OCI-LY7 (cell line): ENCODE data around the gene CCDC127. TPM values are rescaled to one million over a fixed set of nuclear protein-coding genes. Genes with fewer than 3 reads are reported as not detected.
A peak's percentile ranks its signal among the peaks of the same experiment; 100 is the strongest.

Experiments used
- BruUV-seq: library from RNA; stranded (reverse); fragments of 400-500 nt; replicated peaks from 2 replicates; lab custom pipeline; 2021; lab: Mats Ljungman, UMichigan
- CTCF ChIA-PET: fragments of 300-600 bp; sonication (Branson Sonifier 250); formaldehyde crosslinking; loops from one replicate; lab custom pipeline; 2022; ENCODE audit warnings: antibody characterized with exemption; ENCODE audit not compliant: unreplicated experiment; lab: Charles Lee
- POLR2A ChIA-PET: fragments of 300-600 bp; sonication (Branson Sonifier 250); formaldehyde crosslinking; loops from one replicate; lab custom pipeline; 2022; ENCODE audit warnings: antibody characterized with exemption; lab: Charles Lee
- DNase-seq: peaks from one replicate; pipeline ENCODE4 v3.0.0-alpha.2; 2015; ENCODE audit warnings: low spot score
- H2AFZ ChIP-seq: fragments of 200-600 bp; sonication (generic), shearing (Covaris generic); 2 replicates; pipeline ENCODE4 v1.6.1; 2014; ENCODE audit warnings: mild to moderate bottlenecking, antibody characterized with exemption, low read length, moderate library complexity
- H3K27ac ChIP-seq: fragments of 200-600 bp; sonication (generic); 2 replicates; pipeline ENCODE4 v1.5.1; 2014; ENCODE audit warnings: mixed run types, low read depth, mild to moderate bottlenecking, moderate library complexity, low read length, inconsistent platforms; ENCODE audit not compliant: poor library complexity, severe bottlenecking
- H3K36me3 ChIP-seq: fragments of 200-600 bp; sonication (generic); 2 replicates; pipeline ENCODE4 v1.6.1; 2014; ENCODE audit warnings: mild to moderate bottlenecking, antibody characterized with exemption, low read length, moderate library complexity, mixed read lengths; ENCODE audit not compliant: insufficient read depth
- H3K4me1 ChIP-seq: fragments of 200-600 bp; sonication (generic); 2 replicates; pipeline ENCODE4 v1.5.1; 2014; ENCODE audit warnings: mild to moderate bottlenecking, low read length; ENCODE audit not compliant: insufficient read depth, poor library complexity, severe bottlenecking
- H3K4me2 ChIP-seq: fragments of 200-600 bp; sonication (generic); 2 replicates; pipeline ENCODE4 v1.6.1; 2014; ENCODE audit warnings: mild to moderate bottlenecking, low read length
- H3K4me3 ChIP-seq: fragments of 200-600 bp; sonication (generic); 2 replicates; pipeline ENCODE4 v1.5.1; 2014; ENCODE audit warnings: mild to moderate bottlenecking, low read depth, low read length; ENCODE audit not compliant: poor library complexity, severe bottlenecking
- H3K79me2 ChIP-seq: fragments of 200-600 bp; sonication (generic); 2 replicates; pipeline ENCODE4 v1.6.1; 2016; ENCODE audit warnings: low read depth, mild to moderate bottlenecking, low read length, moderate library complexity, mixed read lengths; ENCODE audit not compliant: insufficient read depth
- H3K9me2 ChIP-seq: fragments of 200-600 bp; sonication (generic); 2 replicates; pipeline ENCODE4 v1.6.1; 2016; ENCODE audit warnings: mild to moderate bottlenecking, low read length, mixed read lengths; ENCODE audit not compliant: insufficient read depth
- H3K9me3 ChIP-seq: fragments of 200-600 bp; sonication (generic); 2 replicates; pipeline ENCODE4 v1.6.1; 2014; ENCODE audit warnings: mild to moderate bottlenecking, mixed run types, low read length, mixed read lengths
- H4K20me1 ChIP-seq: fragments of 200-600 bp; sonication (generic); 2 replicates; pipeline ENCODE4 v1.6.1; 2014; ENCODE audit warnings: mild to moderate bottlenecking, antibody characterized with exemption, low read length, moderate library complexity, mixed read lengths; ENCODE audit not compliant: insufficient read depth
- CTCF ChIP-seq: fragments of 200-600 bp; sonication (generic); conservative IDR thresholded peaks from 2 replicates; pipeline ENCODE4 v1.5.1; 2014; ENCODE audit warnings: mild to moderate bottlenecking, antibody characterized with exemption, low read length, moderate library complexity, mixed read lengths
- EZH2phosphoT487 ChIP-seq: fragments of 200-600 bp; sonication (generic); IDR thresholded peaks from 2 replicates; pipeline ENCODE4 v1.6.1; 2018; ENCODE audit warnings: low read depth, borderline replicate concordance, mild to moderate bottlenecking, mixed run types, antibody characterized with exemption, low read length, moderate library complexity, mixed read lengths
- intact Hi-C: fragments of 100-400 bp; cut with micrococcal nuclease; formaldehyde crosslinking; loops from one replicate; pipeline ENCODE4 v1.10.0; 2022; ENCODE audit not compliant: unreplicated experiment
- total RNA-seq, 2 experiments: library from RNA; depleted of rRNA in 1 of 2; stranded (reverse); fragments of >200 nt in 1 of 2; shearing (Covaris generic) in 1 of 2; gene quantifications; 2 replicates each; pipeline ENCODE4 v1.2.3, GENCODE V29; 2014 to 2022

Gene CCDC127
- total RNA-seq, 2 experiments from 2014 or later = 10.8 to 12.4 TPM

- H3K27ac ChIP-seq = peak overlapping the region; percentile 23
- H2AFZ ChIP-seq = no peak overlapping the region
- H3K79me2 ChIP-seq = peaks cover 4% of the 10 kb centered on the region; the same call in 1 of the 2 replicates
- H3K4me1 ChIP-seq = peaks cover 67% of the 10 kb centered on the region
- POLR2A ChIA-PET = no interaction called here
- no peak for DNase-seq
- no peaks in the 10 kb centered on the region for H3K9me2 ChIP-seq
- H3K4me2 ChIP-seq = no peak overlapping the region
- CTCF ChIA-PET = no interaction called here
- H3K9me3 ChIP-seq = no peaks in the 10 kb centered on the region
- H3K36me3 ChIP-seq = peaks cover 9% of the 10 kb centered on the region
- H3K4me3 ChIP-seq = no peak overlapping the region
- intact Hi-C loops = no loop called here
- TF ChIP-seq CTCF (no peak), EZH2phosphoT487 (no peak)
- no TSS peak for BruUV-seq
- H4K20me1 ChIP-seq = no peaks in the 10 kb centered on the region
Observed at GRCh38 chr5:195401-196160, 22.4 kb downstream of the CCDC127 start.

GRCh38 chr5:194603-195209, 23.2 kb downstream of the CCDC127 start:
- no TSS peak for BruUV-seq
- Histone ChIP-seq H3K27ac (peak overlapping the region; percentile 23), H4K20me1 (no peaks in the 10 kb centered on the region), H2AFZ (no peak overlapping the region), H3K4me1 (peaks cover 67% of the 10 kb centered on the region), H3K9me2 (no peaks in the 10 kb centered on the region), H3K9me3 (no peaks in the 10 kb centered on the region), H3K4me2 (no peak overlapping the region), H3K4me3 (no peak overlapping the region), H3K36me3 (peaks cover 9% of the 10 kb centered on the region), H3K79me2 (no peaks in the 10 kb centered on the region; the same call in 1 of the 2 replicates)
- no peak for DNase-seq
- CTCF ChIA-PET = no interaction called here
- POLR2A ChIA-PET = interaction anchor here (0.6 to 1.0 kb wide), 2 partner anchors 13 to 23 kb away, joined by 3 read pairs; partner anchors contain the start of genes CCDC127 and SDHA
- TF ChIP-seq CTCF = no peak
- TF ChIP-seq EZH2phosphoT487 = no peak
- intact Hi-C loops = no loop called here

- no peak overlapping the region for H3K27ac ChIP-seq
- ChIA-PET POLR2A (interaction anchor here (1.0 kb wide), 1 partner anchor 24 kb away, joined by 3 read pairs; the partner anchor contains the start of genes CCDC127 and SDHA), CTCF (no interaction called here)
- TF ChIP-seq CTCF = no peak
- TF ChIP-seq EZH2phosphoT487 = no peak
- peaks cover 6% of the 10 kb centered on the region; the same call in 1 of the 2 replicates for H3K36me3 ChIP-seq
- no peak for DNase-seq
- no peak overlapping the region for H3K4me3 ChIP-seq
- intact Hi-C loops = no loop called here
- H3K4me2 ChIP-seq = no peak overlapping the region
- no peaks in the 10 kb centered on the region for H3K9me2 ChIP-seq
- no peaks in the 10 kb centered on the region for H3K9me3 ChIP-seq
- no peaks in the 10 kb centered on the region; the same call in 1 of the 2 replicates for H3K79me2 ChIP-seq
- H3K4me1 ChIP-seq = peaks cover 71% of the 10 kb centered on the region
- H2AFZ ChIP-seq = no peak overlapping the region
- H4K20me1 ChIP-seq = no peaks in the 10 kb centered on the region
- no TSS peak for BruUV-seq
Observed at GRCh38 chr5:194102-194501, 23.9 kb downstream of the CCDC127 start.
